Measurements from ENCODE around the gene LITAF.
A peak's percentile ranks its signal among the peaks of the same experiment; 100 is the strongest.
"Not testable (repeated sequence)": the region's sequence is repeated elsewhere in the genome, so short reads cannot be mapped to it uniquely, and the experiment has no call there.

Gene LITAF

DNA sequence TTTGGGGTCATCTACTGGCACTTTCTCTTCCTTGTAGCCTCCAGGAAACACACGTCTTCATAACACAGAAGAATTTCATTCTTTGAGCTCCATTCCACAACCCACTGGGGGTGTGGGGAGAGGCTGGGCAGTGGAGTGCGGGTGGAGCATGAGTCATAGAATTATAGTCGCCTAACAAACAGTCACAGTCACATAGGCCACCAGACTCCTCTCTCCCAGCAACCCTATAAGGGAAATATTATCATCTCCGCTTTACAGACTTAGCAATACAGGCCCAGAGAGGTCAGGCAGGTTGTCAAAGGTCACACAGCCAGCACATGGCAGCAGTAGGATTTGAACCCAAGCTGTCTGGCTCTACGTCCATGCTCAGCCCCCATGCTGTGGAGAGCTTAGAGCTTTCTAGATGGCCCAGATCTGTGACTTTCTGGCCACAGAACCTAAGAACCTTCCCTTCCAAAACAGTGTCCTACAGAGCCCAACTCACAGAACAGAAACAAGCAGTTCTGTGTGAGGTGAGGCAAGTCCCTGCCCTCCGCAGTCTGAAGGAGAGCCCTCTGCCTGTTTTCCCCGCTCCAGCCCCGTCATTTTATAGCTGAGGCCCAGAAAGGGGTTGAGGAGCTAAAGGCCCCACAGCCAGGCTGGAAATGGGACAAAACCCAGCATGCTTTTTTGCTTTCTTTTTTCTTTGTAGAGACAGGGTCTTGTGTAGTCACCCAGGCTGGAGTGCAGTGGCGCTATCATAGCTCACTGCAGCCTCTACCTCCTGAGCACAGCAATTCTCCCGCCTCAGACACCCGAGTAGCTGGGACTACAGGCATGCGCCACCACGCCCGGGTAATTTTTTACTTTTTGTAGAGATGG lies 10.7 kb upstream of the LITAF start:
- peak in 1 of 2 donors; percentile 65 for DNase-seq

DNA sequence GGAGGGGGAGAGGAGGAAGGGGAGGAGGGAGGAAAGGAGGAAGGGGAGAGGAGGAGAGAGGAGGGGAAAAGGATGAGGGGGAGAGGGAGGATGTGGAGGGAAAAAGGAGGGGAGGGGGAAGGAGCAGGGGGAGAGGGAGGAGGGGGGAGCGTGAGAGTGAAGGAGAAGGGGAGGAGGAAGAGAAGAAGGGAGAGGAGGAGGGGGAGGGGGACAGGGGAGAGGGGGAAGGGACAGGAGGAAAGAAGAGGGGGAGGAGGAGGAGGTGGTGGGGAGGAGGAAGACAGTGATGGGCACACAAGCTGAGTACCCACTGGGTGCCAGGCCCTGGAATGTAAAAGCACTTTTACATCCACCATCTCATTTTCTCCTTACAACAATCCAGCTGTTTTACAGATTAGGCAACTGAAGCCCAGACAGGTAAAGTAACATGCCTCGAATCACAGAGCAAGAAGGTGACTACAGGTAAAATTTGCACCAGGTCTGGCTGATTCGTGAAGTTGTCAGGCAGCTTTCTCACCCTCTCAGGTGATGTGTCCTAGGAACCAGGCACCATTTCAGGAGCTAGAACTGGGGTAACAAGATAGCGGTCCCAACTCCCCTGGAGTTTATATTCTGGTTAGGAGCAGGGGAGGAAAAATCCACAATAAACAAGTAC lies 10.0 kb upstream of the LITAF start:
- DNase-seq = no peak

DNA sequence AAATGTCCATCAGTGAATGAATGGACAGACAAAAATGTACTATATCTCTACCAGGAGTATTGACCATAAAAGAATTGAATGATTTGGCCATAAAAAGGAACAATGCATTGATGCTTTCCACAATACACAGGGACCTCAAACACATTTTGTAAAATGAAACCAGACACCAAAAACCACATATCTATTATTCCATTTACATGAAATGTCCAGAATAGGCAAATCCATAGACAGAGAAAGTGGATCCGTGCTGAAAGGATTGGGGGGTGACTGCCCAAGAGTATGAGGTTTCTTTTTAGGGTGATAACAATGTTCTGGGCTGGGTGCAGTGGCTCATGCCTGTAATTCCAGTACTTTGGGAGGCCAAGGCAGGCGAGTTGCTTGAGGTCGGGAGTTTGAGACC lies 6.9 kb upstream of the LITAF start:
- DNase-seq = no peak

- not testable (repeated sequence) for DNase-seq
Observed at GRCh38 chr16:11593076-11593475, 6.4 kb upstream of the LITAF start.

DNA sequence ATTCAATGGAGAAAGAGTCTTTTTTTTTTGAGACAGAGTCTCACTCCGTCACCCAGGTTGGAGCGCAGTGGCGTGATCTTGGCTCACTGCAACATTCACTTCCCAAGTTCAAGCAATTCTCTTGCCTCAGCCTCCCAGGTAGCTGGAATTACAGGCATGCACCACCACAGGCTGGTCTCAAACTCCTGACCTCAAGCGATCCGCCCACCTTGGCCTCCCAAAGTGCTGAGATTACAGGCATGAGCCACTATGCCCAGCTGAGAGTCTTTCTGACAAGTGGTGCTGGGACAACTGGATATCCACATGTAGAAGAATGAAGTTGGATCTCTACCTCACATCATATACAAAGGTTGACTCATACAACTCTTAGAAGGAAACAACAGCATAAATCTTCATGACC lies 4.9 kb upstream of the LITAF start:
- not testable (repeated sequence) for DNase-seq

GRCh38 chr16:11589198-11589550 lies 2.5 kb upstream of the LITAF start:
- no peak for DNase-seq

- DNase-seq = no peak
Observed at GRCh38 chr16:11588321-11589197, 1.8 kb upstream of the LITAF start.

- no peak for DNase-seq
Observed at GRCh38 chr16:11587643-11588247, 1.0 kb upstream of the LITAF start.

GRCh38 chr16:11586378-11586855 lies 302 bp downstream of the LITAF start:
- DNase-seq = peak in 1 of 2 donors; percentile 17

GRCh38 chr16:11585460-11586377 lies 1.0 kb downstream of the LITAF start:
- DNase-seq = peak in 1 of 2 donors; percentile 27

GRCh38 chr16:11583889-11584565 lies 2.7 kb downstream of the LITAF start:
- peak; percentile 22 to 46 for DNase-seq

DNA sequence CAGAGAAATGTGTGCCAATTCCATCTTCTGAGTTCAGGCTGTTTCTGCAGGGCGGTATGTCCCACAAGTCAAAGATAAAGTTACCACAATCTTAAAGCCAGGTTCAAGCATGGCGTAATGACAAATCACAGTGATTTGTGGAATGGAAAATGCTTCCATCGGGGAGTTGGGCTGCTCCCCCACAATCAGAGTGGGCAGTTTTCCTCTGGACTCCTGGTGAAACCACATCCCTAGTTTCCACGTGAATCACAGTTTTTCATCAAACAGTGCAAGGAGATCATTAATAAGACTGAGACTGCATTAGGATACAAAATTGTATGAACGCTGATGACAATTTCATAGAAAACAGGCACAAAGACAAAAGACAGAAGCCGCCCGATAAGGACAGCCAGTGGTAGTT lies 3.6 kb downstream of the LITAF start:
- no peak for DNase-seq

GRCh38 chr16:11582157-11582814 lies 4.4 kb downstream of the LITAF start:
- DNase-seq = peak in 1 of 2 donors; percentile 20

- peak in 1 of 2 donors; percentile 31 for DNase-seq
Observed at GRCh38 chr16:11581678-11582077, 5.0 kb downstream of the LITAF start.

DNA sequence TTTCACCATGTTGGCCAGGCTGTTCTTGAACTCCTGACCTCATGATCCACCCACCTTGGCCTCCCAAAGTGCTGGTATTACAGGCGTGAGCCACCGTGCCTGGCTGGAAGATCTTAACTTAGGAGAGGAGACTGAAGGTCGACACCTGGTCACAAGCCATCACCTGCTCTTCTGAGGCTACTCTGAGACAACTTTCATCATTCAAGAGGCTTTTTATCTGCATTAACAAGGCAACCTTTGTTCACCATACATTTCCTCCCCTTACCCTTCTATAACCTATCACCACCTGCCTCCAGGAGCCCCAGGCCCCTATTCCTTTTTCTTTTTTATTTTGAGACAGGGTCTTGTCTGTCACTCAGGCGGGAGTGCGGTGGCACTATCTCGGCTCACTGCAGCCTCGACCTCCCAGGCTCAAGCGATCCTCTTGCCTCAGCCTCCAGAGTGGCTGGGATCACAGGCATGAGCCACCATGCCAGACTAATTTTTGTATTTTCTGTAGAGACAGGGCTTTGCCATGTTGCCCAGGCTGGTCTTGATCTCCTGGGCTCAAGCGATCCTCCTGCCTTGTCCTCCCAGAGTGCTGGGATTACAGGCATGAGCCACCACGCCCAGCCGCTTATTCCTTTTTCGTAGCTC lies 6.2 kb downstream of the LITAF start:
- DNase-seq = no peak

GRCh38 chr16:11577290-11577660 lies 9.4 kb downstream of the LITAF start:
- not testable (repeated sequence) for DNase-seq

GRCh38 chr16:11576427-11577289 lies 10.1 kb downstream of the LITAF start:
- peak in 1 of 2 donors; percentile 52 for DNase-seq

DNA sequence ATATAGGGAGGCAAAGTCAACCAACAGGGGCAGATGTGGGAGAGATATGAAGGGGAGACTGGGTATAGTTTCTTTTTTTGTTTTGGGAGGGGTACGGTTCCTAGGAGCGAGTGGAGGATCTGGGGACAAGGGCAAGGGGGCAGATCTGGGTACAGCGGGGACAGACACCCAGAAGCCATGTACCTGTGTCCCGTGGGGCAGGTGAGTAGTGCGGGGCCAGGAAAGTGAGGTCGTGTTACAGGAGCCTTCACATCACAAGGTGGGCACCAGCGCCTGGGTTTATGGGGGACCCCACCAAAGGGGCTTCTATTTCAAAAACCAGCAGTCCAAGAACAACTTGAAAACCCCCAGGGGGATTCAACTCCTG lies 11.5 kb downstream of the LITAF start:
- no peak for DNase-seq

All from CD4-positive, alpha-beta T cell treated with Interleukin-1 beta for 1 hour (primary cell).